NOMO-1 (cell line): Measurements from ENCODE around the gene MAP2K5.
"Not testable (repeated sequence)": the region's sequence is repeated elsewhere in the genome, so short reads cannot be mapped to it uniquely, and the experiment has no call there.

Experiments
- DNase-seq, 2 experiments: peaks; one replicate each; lab custom pipeline; 2025; ENCODE audit not compliant: unreplicated experiment in 2 of 2; lab: John Stamatoyannopoulos, UW

The MAP2K5 gene

DNA sequence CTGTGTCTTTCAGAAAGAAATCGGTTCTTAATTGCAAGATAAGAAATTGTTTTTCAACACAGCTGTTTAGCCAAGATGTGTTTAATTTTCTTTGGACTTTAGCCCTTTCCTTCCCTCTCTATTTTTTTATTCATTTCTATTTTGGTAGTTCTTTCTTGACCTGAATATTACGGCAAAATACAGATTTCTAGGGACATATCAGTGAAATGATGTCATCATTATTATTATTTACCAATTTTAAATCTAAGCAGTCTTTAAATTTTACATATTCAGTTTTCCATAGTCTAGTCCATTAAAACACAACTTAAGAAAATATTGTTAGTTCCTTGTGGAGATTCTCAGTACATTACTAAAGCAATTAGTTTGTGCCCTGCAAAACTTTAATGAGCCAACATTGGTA, 104.3 kb downstream of the MAP2K5 start:
- DNase-seq: no peak

DNA sequence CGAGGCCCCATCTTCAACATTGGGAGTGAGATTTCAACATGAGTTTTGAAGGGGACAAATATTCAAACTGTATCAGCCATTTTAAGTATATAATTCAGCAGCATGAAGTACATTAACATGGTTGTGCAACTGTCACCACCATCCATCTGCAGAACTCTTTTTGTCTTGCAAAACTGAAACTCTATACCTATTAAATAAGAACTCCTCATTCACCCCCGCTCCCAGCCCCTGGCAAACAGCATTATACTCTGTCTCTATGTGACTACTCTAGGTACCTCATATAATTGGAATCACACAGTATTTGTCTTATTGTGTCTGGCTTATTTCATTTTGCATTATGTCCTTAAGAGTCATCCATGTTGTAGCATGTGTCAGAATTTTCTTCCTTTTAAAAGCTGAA, 110.1 kb downstream of the MAP2K5 start:
- DNase-seq: no peak

- DNase-seq: no peak
Measured at GRCh38 chr15:67660446-67660845, 117.9 kb downstream of the MAP2K5 start.

- DNase-seq: no peak
Measured at GRCh38 chr15:67660874-67661606, 118.5 kb downstream of the MAP2K5 start.

- no peak for DNase-seq
Measured at GRCh38 chr15:67670647-67671305, 128.3 kb downstream of the MAP2K5 start.

DNA sequence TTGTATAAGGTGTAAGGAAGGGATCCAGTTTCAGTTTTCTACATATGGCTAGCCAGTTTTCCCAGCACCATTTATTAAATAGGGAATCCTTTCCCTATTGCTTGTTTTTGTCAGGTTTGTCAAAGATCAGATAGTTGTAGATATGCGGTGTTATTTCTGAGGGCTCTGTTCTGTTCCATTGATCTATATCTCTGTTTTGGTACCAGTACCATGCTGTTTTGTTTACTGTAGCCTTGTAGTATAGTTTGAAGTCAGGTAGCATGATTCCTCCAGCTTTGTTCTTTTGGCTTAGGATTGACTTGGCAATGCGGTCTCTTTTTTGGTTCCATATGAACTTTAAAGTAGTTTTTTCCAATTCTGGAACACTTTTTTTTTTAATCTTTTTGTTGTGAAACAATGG, 130.3 kb downstream of the MAP2K5 start:
- not testable (repeated sequence) for DNase-seq

GRCh38 chr15:67674983-67675382, 132.5 kb downstream of the MAP2K5 start:
- no peak for DNase-seq

- no peak for DNase-seq
Measured at GRCh38 chr15:67678089-67678488, 135.6 kb downstream of the MAP2K5 start.

GRCh38 chr15:67678993-67679392, 136.5 kb downstream of the MAP2K5 start:
- DNase-seq: no peak

DNA sequence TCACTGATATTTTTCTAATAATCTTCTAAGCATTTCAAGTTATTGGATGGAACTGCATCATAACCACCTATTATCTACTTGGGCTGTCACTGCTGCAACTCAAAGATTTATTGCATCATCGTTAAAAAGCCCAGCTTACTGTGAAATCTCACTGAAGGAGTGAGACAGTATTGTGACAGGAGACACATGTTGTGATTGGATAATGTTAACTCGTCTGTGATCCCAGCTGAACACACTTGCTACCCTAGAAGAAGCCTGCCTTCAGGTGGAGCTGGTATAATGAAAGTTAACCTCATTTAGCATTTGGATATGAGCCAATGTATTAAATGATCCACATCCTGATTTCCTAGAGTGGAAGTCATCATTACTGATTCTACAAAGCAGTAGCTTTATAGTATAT, 138.1 kb downstream of the MAP2K5 start:
- DNase-seq: peak; percentile 5 to 20

- DNase-seq: peak in 1 of 2 experiments; percentile 10
Measured at GRCh38 chr15:67685008-67685599, 142.6 kb downstream of the MAP2K5 start.

DNA sequence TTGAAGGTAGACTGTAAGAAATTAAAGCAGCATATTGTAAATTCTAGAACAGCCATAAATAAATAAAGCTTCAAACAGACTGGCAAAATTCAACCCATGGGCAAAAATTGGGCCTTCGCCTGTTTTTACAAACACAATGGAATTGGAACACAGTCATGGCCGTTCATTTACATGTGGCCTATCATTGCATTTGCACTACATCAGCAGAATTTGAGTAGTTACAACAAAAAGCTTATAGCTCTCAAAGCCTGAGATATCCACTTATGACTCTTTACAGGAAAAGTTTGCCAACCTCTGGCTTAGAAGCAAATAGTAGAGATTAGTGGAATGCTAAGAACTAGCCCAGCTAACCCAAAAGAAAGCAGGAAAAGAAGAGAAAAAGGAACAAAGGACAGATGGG, 143.2 kb downstream of the MAP2K5 start:
- DNase-seq: no peak

- no peak for DNase-seq
Measured at GRCh38 chr15:67690936-67691335, 148.4 kb downstream of the MAP2K5 start.

GRCh38 chr15:67691450-67691849, 148.9 kb downstream of the MAP2K5 start:
- DNase-seq: no peak

DNA sequence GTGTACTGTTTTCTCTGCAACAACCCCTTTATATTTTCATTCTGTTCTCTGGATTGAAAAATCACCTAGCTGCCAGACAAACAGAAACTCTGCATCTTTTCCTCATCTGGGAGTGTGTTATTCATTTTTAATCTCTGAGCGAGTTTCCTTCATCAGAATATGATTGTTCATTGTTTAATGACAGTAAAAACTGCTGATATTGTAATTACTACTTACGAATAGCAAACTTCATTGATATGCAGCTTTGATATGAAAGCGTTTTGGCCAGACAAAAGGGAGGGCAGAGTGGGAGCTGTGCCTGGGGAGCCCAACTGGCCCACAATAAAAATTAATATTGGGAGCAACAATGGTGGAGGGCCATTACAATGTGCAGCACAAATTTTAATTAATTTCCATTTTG, 150.1 kb downstream of the MAP2K5 start:
- no peak for DNase-seq

- no peak for DNase-seq
Measured at GRCh38 chr15:67696087-67696486, 153.6 kb downstream of the MAP2K5 start.

DNA sequence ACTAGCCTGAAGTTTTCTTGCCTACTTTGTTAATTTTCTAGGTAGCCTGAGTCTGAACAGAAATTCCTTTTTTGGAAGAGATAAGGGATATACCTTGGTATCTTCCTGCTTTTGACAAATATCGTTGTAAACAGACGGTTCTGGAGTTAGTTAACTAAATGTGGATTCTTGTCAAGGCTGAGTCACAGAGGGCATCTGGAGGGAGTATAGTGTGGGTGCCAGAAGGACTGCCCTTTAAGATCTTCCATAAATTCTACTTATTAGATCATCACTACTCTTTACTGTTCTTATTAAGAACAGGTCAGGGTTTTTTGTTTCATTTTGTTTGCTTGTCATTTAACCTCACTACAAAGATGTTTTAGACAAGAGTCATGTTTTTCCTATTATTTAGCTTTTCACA, 157.5 kb downstream of the MAP2K5 start:
- no peak for DNase-seq

DNA sequence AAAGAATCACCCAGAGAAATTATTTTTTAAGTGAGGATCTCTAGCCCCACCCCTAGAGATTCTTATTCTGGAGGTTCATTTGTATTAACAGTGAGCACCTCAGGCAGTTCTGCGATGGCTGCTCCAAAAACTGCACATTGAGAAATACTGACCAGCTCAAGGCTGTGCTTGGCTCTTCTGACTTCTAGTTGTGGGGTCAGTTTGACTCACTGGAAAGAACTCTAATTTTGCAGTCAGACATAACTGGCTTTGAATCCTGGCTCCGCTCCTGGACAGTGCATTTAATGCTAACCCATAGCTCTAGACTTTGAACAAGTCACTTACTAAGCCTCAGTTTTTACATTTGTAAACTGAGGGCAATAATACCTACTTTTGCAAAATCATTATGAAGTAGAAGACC, 159.2 kb downstream of the MAP2K5 start:
- DNase-seq: no peak

DNA sequence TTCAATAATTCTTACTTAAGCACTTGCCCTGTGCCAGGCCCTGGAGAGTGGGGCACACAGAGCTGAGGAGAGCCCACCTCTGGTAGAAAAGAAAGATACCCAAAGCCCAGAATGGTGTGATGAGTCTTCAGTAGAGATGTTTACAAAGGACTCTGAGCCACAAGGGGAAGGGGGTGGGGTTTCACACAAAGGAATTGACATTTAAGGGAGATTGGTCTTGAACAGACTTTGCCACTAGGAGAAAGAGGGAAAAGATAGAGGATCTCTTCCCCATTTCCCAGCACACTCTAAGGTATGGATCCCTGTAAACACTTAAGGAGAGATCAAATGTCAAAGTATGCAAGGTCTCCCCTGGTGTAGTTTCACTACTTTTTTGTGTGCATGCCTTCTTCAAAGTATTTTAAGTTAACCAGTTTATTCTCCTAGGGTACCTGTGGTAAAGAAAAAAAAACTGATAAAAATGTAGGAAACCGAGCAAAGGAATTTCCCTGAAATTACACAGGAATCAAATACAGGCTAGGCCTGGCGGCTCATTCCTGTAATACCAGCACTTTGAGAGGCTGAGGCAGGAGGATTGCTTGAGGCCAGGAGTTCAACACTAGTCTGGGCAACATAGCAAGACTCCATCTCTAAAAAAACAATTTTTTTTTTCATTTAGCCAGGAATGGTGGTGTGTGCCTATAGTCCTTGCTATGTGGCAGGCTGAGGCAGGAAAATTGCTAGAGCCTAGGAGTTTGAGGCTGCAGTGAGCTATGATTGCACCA, 165.2 kb downstream of the MAP2K5 start:
- DNase-seq: no peak

DNA sequence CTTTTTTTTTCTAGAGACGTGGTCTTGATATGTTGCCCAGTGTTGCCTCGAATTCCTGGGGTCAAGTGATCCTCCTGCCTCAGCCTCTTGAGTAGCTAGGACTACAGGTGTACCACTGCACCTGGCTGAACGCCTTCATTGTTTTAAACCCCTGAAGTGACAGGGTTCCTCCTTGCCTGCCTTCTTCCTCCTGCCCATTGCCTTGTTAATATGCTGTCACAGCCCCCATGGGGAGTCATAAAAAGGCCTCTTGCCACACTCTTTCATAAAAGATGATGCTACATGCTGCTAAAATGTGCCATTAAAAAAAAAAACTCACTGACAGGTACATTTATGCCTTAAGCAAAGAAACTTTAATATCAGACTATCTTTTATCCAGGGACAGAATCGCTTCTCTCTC, 166.0 kb downstream of the MAP2K5 start:
- DNase-seq: no peak

DNA sequence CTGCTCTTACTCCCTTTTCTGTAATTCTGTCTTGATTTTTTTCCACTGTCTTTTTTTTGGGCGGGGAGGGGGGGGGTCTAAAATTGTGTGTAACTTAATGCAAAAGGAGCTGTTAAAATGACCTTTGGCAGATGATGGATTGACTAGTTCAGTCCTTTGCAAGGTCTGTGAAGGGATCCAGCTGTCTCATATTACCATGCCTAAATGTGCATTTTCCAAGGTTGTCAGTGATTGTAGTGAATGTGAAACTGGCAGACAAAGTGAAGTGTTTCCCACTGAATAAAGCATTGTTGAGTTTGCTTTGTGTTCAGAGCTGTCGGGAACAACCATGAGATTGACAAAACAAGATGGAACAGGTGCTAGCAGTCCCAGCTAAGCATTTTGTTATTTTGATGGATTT, 172.7 kb downstream of the MAP2K5 start:
- DNase-seq: no peak
